HG02973 (cell line): ENCODE measurements around the gene MOCS2.

ENCODE experiments used
- ATAC-seq: cut with Tn5 transposase; IDR thresholded peaks from one replicate; pipeline ENCODE4 v1.9.1; 2021; ENCODE audit warnings: moderate library complexity; ENCODE audit not compliant: unreplicated experiment

The MOCS2 gene

GRCh38 chr5:53095931-53096525, 13.5 kb downstream of the MOCS2 start:
- peak; percentile 81 for ATAC-seq

GRCh38 chr5:53095217-53095616, 14.3 kb downstream of the MOCS2 start:
- no peak for ATAC-seq

GRCh38 chr5:53092242-53092641, 17.3 kb downstream of the MOCS2 start:
- no peak for ATAC-seq

GRCh38 chr5:53091289-53091688, 18.3 kb downstream of the MOCS2 start:
- no peak for ATAC-seq

GRCh38 chr5:53090229-53090628, 19.3 kb downstream of the MOCS2 start:
- no peak for ATAC-seq

GRCh38 chr5:53089481-53089991, 20.0 kb downstream of the MOCS2 start:
- ATAC-seq = peak; percentile 77

- ATAC-seq = no peak
These were observed 21.9 kb downstream of the MOCS2 start for GRCh38 chr5:53087621-53088121.

GRCh38 chr5:53087171-53087570, 22.4 kb downstream of the MOCS2 start:
- no peak for ATAC-seq

- no peak for ATAC-seq
These were observed 24.9 kb downstream of the MOCS2 start for GRCh38 chr5:53084546-53085255.

- no peak for ATAC-seq
These were observed 25.6 kb downstream of the MOCS2 start for GRCh38 chr5:53083927-53084326.

- no peak for ATAC-seq
These were observed 29.3 kb downstream of the MOCS2 start for GRCh38 chr5:53080271-53080670.

GRCh38 chr5:53076014-53076583, 33.5 kb downstream of the MOCS2 start:
- no peak for ATAC-seq

- ATAC-seq = no peak
These were observed 36.2 kb downstream of the MOCS2 start for GRCh38 chr5:53073348-53073747.

- ATAC-seq = no peak
These were observed 37.8 kb downstream of the MOCS2 start for GRCh38 chr5:53071738-53072137.

- no peak for ATAC-seq
These were observed 38.3 kb downstream of the MOCS2 start for GRCh38 chr5:53071298-53071697.

GRCh38 chr5:53069626-53070025, 39.9 kb downstream of the MOCS2 start:
- no peak for ATAC-seq

GRCh38 chr5:53068291-53068836, 41.2 kb downstream of the MOCS2 start:
- ATAC-seq = no peak

- no peak for ATAC-seq
These were observed 41.9 kb downstream of the MOCS2 start for GRCh38 chr5:53067641-53068040.

GRCh38 chr5:53066088-53066487, 43.5 kb downstream of the MOCS2 start:
- no peak for ATAC-seq

GRCh38 chr5:53063791-53064190, 45.8 kb downstream of the MOCS2 start:
- ATAC-seq = no peak

- ATAC-seq = no peak
These were observed 46.4 kb downstream of the MOCS2 start for GRCh38 chr5:53063176-53063575.

- ATAC-seq = no peak
These were observed 50.3 kb downstream of the MOCS2 start for GRCh38 chr5:53059281-53059680.
